AG09319 (cell line): ENCODE results near the gene PLEKHG4B.
"Not testable (repeated sequence)": the region's sequence is repeated elsewhere in the genome, so short reads cannot be mapped to it uniquely, and the experiment has no call there.

Source experiments
- DNase-seq: peaks from one replicate; pipeline ENCODE4 v3.0.0-alpha.2; 2010; ENCODE audit warnings: low read depth; ENCODE audit errors: extremely low read depth
- TF ChIP-seq, protein P1 (sequence below): IDR thresholded peaks from 2 replicates; pipeline ENCODE4 v1.5.1; 2011; ENCODE audit warnings: low read depth, mild to moderate bottlenecking, inconsistent platforms, low read length, moderate library complexity

Gene PLEKHG4B

DNA sequence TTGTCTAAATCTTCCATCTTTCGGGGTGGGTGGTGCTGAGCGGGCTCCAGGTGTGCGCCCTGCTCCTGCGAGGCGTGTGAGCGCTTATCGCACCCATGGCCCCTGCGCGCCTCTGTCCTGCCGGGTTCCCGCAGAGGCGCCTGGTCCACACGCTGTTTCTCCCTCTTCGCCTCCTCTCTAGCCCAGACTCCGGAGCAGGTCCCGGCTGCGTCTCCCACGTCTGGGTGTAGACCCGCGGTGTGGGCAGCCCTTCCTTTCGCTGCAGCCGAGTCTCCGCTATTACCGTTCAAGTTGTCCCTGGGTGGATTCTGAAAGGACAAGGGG, 40.5 kb upstream of the PLEKHG4B start:
- TF ChIP-seq, protein P1, sequence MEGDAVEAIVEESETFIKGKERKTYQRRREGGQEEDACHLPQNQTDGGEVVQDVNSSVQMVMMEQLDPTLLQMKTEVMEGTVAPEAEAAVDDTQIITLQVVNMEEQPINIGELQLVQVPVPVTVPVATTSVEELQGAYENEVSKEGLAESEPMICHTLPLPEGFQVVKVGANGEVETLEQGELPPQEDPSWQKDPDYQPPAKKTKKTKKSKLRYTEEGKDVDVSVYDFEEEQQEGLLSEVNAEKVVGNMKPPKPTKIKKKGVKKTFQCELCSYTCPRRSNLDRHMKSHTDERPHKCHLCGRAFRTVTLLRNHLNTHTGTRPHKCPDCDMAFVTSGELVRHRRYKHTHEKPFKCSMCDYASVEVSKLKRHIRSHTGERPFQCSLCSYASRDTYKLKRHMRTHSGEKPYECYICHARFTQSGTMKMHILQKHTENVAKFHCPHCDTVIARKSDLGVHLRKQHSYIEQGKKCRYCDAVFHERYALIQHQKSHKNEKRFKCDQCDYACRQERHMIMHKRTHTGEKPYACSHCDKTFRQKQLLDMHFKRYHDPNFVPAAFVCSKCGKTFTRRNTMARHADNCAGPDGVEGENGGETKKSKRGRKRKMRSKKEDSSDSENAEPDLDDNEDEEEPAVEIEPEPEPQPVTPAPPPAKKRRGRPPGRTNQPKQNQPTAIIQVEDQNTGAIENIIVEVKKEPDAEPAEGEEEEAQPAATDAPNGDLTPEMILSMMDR: no peak

DNA sequence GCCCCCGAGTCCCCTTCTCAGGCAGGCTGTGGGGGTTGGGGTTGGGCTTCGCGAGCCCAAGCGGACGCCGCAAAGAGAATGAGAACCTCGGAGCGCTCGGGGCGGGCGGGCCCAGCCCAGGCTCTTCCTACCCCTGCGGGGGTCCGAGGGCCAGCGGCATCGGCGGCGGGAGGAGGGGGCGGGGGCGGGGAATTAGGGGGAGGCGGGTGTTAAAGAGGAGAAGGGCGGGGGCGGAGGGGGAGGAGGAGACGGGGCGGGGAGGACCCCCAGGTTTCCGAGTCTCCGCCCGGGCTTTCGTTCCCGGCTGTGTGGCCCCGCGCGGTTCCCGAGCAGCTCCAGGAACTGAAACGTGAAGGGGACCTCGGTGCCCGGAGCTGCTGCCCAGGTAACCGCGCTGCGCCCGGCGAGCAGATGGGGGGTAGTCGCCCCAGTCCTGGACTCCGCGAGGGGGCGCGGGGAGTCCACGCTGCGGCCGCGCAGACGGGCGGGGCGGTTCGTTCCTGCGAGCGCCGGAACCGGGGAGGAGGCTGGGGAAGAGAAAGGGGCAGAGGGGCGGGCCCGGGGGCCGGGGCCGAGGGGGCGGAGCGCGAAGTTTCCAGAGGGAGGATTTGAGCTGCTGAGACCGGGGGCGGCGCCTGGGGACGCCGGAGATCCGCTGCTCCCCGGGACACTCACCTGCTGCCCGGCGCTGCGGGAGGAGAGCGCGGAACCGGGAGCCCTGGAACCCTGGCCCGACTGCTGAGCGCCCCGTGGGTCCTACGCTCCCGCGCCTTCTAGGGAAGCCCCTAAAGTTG, 38.4 kb upstream of the PLEKHG4B start:
- DNase-seq: no peak
- TF ChIP-seq, protein P1: peak; percentile 11

More for the DNA sequence above, 40.5 kb upstream of the PLEKHG4B start:
- DNase-seq: no peak

DNA sequence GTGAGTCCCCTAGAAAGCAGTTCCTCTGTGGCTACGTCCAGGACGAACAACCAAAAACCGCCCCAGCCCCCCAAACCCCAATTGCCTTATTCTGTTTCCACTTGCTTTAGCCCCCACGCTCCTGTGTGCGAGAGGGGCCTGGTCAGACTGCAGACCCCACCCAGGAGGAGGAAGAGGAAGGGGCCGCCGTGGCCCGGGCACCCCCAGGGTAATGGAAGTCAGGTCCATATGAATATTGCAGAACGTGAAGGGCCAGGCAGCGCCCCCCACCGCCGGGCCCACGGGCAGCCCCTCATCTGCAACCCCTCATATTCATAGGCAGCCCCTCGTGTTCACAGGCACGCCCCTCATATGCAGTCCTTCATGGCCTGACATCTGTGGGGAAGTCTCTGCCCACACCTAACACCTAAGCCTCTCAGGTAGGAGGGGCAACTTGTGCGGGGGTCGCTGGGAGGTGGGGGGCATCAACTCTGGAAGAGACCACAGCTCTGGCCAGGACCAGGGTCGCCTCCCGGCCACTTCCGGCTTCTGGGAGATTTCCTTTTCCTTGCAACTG, 37.7 kb upstream of the PLEKHG4B start:
- TF ChIP-seq, protein P1: no peak
- DNase-seq: no peak

DNA sequence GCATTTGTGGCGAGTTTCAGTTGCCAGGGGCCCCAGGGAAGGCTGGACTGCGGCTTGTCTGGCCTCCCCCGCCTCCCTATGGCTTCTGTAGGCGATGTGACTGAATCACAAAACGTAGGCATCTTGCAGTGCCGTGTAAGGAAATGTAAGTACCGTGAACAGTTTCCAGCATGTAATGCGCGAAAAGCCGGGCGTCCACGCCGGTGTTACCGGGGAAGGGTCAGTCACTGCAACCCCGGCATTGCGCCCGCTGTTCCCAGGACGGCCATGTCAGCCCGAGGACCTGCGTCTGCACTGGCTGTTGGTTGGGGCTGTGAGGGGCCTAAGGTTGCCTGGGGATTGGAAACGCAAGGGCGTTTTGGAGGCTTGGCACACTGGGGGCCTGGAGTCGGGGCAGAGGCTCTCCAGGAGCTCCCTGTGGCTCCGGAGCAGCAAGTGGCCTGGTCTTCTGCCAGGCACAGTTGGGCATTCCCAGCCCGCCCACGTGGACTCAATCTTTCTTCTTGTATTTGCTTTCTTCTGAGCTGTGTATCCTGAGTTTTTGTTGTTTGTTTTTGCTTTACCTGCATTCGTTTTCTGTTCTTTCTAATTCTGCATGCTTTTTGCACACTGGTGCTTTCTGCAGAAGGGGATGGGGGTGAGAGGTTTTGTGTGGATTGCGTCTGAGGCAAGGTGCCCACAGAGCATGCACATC, 36.9 kb upstream of the PLEKHG4B start:
- no peak for DNase-seq
- TF ChIP-seq, protein P1: no peak

DNA sequence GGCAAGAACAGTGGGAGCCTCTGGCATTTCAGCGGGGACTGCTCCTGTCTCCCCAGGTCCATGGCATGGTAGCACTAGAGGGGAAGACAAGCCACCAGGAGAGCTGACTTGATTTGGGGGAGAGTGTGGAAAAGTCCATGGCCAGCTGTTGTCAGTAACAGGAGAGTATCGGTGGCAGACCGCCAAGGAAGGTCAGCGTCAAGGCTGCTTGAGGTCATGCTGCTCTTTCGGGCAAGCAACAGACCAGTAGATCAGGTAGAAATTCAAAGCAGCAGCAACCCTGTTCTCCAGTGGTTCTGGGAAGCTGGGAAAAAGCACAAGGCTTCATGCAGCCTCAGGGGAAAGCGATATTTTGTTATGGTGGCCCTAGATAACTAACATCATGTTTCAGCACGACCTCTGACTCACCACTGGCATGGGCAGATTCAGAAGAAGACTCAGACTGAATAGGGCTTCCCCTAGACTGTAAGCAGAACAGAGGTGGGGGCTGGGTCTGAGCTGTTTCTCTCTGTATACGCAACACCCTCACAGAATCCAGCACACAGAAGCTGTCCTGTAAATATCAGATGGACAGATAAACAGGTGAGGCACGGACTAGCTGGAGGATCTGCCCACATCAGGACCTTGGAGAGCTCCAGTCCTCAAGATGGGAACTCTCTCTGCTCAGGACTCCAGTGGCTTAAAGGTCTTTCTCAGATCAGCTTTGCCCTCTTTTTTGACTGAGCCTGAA, 35.2 kb upstream of the PLEKHG4B start:
- no peak for DNase-seq
- TF ChIP-seq, protein P1: no peak

DNA sequence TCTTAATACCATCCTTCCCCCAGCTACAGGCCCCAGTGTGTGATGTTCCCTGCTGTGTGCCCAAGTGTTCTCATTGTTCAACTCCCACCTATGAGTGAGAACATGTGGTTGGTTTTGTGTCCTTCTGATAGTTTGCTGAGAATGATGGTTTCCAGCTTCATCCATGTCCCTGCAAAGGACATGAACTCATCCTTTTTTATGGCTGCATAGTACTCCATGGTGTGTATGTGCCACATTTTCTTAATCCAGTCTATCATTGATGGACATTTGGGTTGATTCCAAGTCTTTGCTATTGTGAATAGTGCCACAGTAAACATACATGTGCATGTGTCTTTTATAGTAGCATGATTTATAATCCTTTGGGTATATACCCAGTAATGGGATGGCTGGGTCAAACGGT, 31.7 kb upstream of the PLEKHG4B start:
- not testable (repeated sequence) for DNase-seq

DNA sequence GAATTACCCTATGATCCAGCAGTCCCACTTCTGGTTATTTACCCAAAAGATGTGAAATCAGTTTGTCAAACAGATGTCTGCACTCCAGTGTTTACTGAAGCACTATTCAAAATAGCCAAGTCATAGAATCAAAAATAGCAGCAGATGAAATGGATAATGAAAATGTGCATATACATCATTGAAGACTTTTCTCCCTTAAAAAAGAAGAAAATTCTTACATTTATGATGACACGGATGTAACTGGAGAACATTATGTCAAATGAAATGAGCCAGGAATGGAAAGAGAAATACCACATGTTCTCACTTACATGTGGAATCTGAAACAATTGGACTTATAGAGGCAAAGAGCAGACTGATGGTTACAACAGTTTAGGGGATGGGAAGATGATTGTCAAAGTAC, 21.5 kb upstream of the PLEKHG4B start:
- DNase-seq: no peak
- TF ChIP-seq, protein P1: no peak

DNA sequence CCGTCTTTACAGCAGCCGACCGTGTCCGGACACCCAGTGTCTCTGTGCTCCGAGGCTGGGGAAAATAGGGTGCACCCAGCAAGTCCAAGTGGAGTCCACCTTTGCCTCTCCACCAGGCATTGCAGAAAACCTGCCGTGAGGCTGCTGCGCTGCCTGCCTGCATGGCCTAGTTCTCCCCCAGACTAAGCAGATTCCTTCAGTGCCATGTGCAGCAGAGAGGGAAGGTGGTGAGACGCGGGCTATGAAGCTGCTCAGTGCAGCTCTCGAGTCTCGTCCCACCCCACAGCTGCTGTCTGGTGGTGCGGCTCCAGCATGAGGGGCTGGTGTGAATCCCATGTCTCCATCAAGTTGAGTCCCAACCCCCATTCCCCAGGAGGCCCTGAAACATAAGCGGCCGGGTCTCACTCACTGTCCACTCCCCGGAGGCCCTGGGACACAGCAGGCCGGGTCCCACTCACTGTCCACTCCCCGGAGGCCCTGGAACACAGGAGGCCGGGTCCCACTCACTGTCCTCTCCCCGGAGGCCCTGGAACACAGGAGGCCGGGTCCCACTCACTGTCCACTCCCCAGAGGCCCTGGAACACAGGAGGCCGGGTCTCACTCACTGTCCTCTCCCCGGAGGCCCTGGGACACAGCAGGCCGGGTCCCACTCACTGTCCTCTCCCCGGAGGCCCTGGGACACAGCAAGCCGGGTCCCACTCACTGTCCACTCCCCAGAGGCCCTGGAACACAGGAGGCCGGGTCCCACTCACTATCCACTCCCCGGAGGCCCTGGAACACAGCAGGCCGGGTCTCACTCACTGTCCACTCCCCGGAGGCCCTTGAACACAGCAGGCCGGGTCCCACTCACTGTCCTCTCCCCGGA, 19.4 kb upstream of the PLEKHG4B start:
- DNase-seq: not testable (repeated sequence)

DNA sequence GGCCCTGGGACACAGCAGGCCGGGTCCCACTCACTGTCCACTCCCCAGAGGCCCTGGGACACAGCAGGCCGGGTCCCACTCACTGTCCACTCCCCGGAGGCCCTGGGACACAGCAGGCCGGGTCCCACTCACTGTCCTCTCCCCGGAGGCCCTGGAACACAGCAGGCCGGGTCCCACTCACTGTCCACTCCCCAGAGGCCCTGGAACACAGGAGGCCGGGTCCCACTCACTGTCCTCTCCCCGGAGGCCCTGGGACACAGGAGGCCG, 18.9 kb upstream of the PLEKHG4B start:
- not testable (repeated sequence) for DNase-seq
